ENCODE data around the gene ACYP2.

Gene ACYP2

GRCh38 chr2:54185105-54185504 is 69.7 kb downstream of the ACYP2 start:
- DNase-seq (ENCODE audit: extremely low spot score), result no peak
- CTCF ChIA-PET, result interaction anchor here (1.5 kb wide), 1 partner anchor 8 kb away, joined by 7 read pairs; no protein-coding TSS in a partner anchor
- POLR2A ChIA-PET, result interaction anchor here (1.3 kb wide), 1 partner anchor 69 kb away, joined by 3 read pairs; no protein-coding TSS in a partner anchor
- no peak for TF ChIP-seq SUZ12 (IDR thresholded peaks at IDR 0.05)
- TF ChIP-seq ZNF384 (IDR thresholded peaks at IDR 0.05), result no peak
- TF ChIP-seq PKNOX1 (IDR thresholded peaks at IDR 0.05), result no peak
- no peak for TF ChIP-seq FOXA1 (IDR thresholded peaks at IDR 0.05)
- TF ChIP-seq L3MBTL2 (conservative IDR thresholded peaks at IDR 0.05), result no peak
- TF ChIP-seq NFRKB (IDR thresholded peaks at IDR 0.05), result no peak
- TF ChIP-seq LEF1 (IDR thresholded peaks at IDR 0.05; ENCODE audit: borderline replicate concordance), result no peak
- TF ChIP-seq BHLHE40 (IDR thresholded peaks at IDR 0.05; ENCODE audit: borderline replicate concordance), result no peak

- ChIA-PET CTCF (interaction anchor here (0.8 kb wide), 1 partner anchor 26 kb away, joined by 3 read pairs; no protein-coding TSS in a partner anchor), POLR2A (no interaction called here)
- no peak for DNase-seq (ENCODE audit: extremely low spot score)
- TF ChIP-seq L3MBTL2 (conservative IDR thresholded peaks at IDR 0.05) (no peak), HDGF (IDR thresholded peaks at IDR 0.05; ENCODE audit: borderline replicate concordance) (no peak), NFRKB (IDR thresholded peaks at IDR 0.05) (no peak), FOXM1 (IDR thresholded peaks at IDR 0.05; ENCODE audit: borderline replicate concordance) (no peak), PKNOX1 (IDR thresholded peaks at IDR 0.05) (no peak), ZNF384 (IDR thresholded peaks at IDR 0.05) (no peak), CTBP1 (IDR thresholded peaks at IDR 0.05; ENCODE audit: borderline replicate concordance) (no peak), FOXA1 (IDR thresholded peaks at IDR 0.05) (no peak), SUZ12 (IDR thresholded peaks at IDR 0.05) (no peak), FOXK2 (IDR thresholded peaks at IDR 0.05) (no peak), BHLHE40 (IDR thresholded peaks at IDR 0.05; ENCODE audit: borderline replicate concordance) (no peak), LEF1 (IDR thresholded peaks at IDR 0.05; ENCODE audit: borderline replicate concordance) (no peak), ARNT (IDR thresholded peaks at IDR 0.05) (no peak), ELF4 (IDR thresholded peaks at IDR 0.05) (no peak), SP1 (IDR thresholded peaks at IDR 0.05) (no peak), TARDBP (IDR thresholded peaks at IDR 0.05) (no peak)
These were observed 71.9 kb downstream of the ACYP2 start for GRCh38 chr2:54187331-54187730.

- ChIA-PET CTCF (no interaction called here), POLR2A (no interaction called here)
- no peak for DNase-seq (ENCODE audit: extremely low spot score)
- no peak for TF ChIP-seq LEF1 (IDR thresholded peaks at IDR 0.05; ENCODE audit: borderline replicate concordance)
- TF ChIP-seq NFRKB (IDR thresholded peaks at IDR 0.05), result no peak
- no peak for TF ChIP-seq ZNF384 (IDR thresholded peaks at IDR 0.05)
- TF ChIP-seq FOXA1 (IDR thresholded peaks at IDR 0.05), result no peak
- no peak for TF ChIP-seq HDGF (IDR thresholded peaks at IDR 0.05; ENCODE audit: borderline replicate concordance)
- TF ChIP-seq SUZ12 (IDR thresholded peaks at IDR 0.05), result no peak
- TF ChIP-seq ARNT (IDR thresholded peaks at IDR 0.05), result no peak
- no peak for TF ChIP-seq PKNOX1 (IDR thresholded peaks at IDR 0.05)
These were observed 74.1 kb downstream of the ACYP2 start for GRCh38 chr2:54189539-54189938.

GRCh38 chr2:54191361-54192135 is 76.1 kb downstream of the ACYP2 start:
- TF ChIP-seq CTBP1 (IDR thresholded peaks at IDR 0.05; ENCODE audit: borderline replicate concordance) (no peak), ZNF384 (IDR thresholded peaks at IDR 0.05) (no peak), NFRKB (IDR thresholded peaks at IDR 0.05) (no peak), LEF1 (IDR thresholded peaks at IDR 0.05; ENCODE audit: borderline replicate concordance) (no peak), TARDBP (IDR thresholded peaks at IDR 0.05) (no peak), BHLHE40 (IDR thresholded peaks at IDR 0.05; ENCODE audit: borderline replicate concordance) (no peak), FOXM1 (IDR thresholded peaks at IDR 0.05; ENCODE audit: borderline replicate concordance) (no peak), SUZ12 (IDR thresholded peaks at IDR 0.05) (no peak), ARNT (IDR thresholded peaks at IDR 0.05) (no peak), FOXK2 (IDR thresholded peaks at IDR 0.05) (no peak), L3MBTL2 (conservative IDR thresholded peaks at IDR 0.05) (no peak), PKNOX1 (IDR thresholded peaks at IDR 0.05) (no peak)
- ChIA-PET CTCF (no interaction called here), POLR2A (no interaction called here)
- no peak for DNase-seq (ENCODE audit: extremely low spot score)

- ChIA-PET POLR2A (no interaction called here), CTCF (no interaction called here)
- no peak for TF ChIP-seq ELF4 (IDR thresholded peaks at IDR 0.05)
- TF ChIP-seq CTBP1 (IDR thresholded peaks at IDR 0.05; ENCODE audit: borderline replicate concordance), result no peak
- TF ChIP-seq SUZ12 (IDR thresholded peaks at IDR 0.05), result no peak
- TF ChIP-seq HDGF (IDR thresholded peaks at IDR 0.05; ENCODE audit: borderline replicate concordance), result no peak
- TF ChIP-seq BHLHE40 (IDR thresholded peaks at IDR 0.05; ENCODE audit: borderline replicate concordance), result no peak
- no peak for TF ChIP-seq NFRKB (IDR thresholded peaks at IDR 0.05)
- TF ChIP-seq FOXM1 (IDR thresholded peaks at IDR 0.05; ENCODE audit: borderline replicate concordance), result no peak
- TF ChIP-seq TARDBP (IDR thresholded peaks at IDR 0.05), result no peak
- no peak for TF ChIP-seq LEF1 (IDR thresholded peaks at IDR 0.05; ENCODE audit: borderline replicate concordance)
- no peak for TF ChIP-seq SP1 (IDR thresholded peaks at IDR 0.05)
- no peak for TF ChIP-seq FOXK2 (IDR thresholded peaks at IDR 0.05)
- no peak for TF ChIP-seq ARNT (IDR thresholded peaks at IDR 0.05)
- TF ChIP-seq PKNOX1 (IDR thresholded peaks at IDR 0.05), result no peak
- no peak for TF ChIP-seq ZNF384 (IDR thresholded peaks at IDR 0.05)
- TF ChIP-seq FOXA1 (IDR thresholded peaks at IDR 0.05), result no peak
- TF ChIP-seq L3MBTL2 (conservative IDR thresholded peaks at IDR 0.05), result no peak
- DNase-seq (ENCODE audit: extremely low spot score), result no peak
These were observed 79.6 kb downstream of the ACYP2 start for GRCh38 chr2:54194761-54195750.
